Astrocyte (in vitro differentiated cells and primary cell): ENCODE measurements around the gene SHLD2.
"Not testable (repeated sequence)": the region's sequence is repeated elsewhere in the genome, so short reads cannot be mapped to it uniquely, and the experiment has no call there.

Experiments used
- CTCF ChIP-seq: IDR thresholded peaks from 2 replicates; pipeline ENCODE4 v1.5.1; 2011; ENCODE audit warnings: low read depth, mild to moderate bottlenecking, inconsistent platforms, low read length, moderate library complexity; ENCODE audit not compliant: insufficient read depth
- EZH2 ChIP-seq: IDR thresholded peaks from 2 replicates; pipeline ENCODE4 v1.6.1; 2012; ENCODE audit warnings: mild to moderate bottlenecking, low read length, inconsistent platforms; ENCODE audit not compliant: insufficient read depth

GRCh38 chr10:87076421-87076820 is 18.6 kb upstream of the SHLD2 start:
- not testable (repeated sequence) for TF ChIP-seq EZH2, CTCF
